K562 (cell line): ENCODE results near the gene ALDH16A1. TPM values are rescaled to one million over a fixed set of nuclear protein-coding genes. Genes with fewer than 3 reads are reported as not detected.

Experiments used
- ARID4B ChIP-seq: sonication (generic); formaldehyde crosslinking; IDR thresholded peaks from 2 replicates; pipeline ENCODE4 v1.8.0; 2022; ENCODE audit warnings: mild to moderate bottlenecking, missing genetic modification reagents
- ATF4 ChIP-seq: fragments of 450-650 bp; formaldehyde crosslinking; IDR thresholded peaks from 2 replicates; pipeline ENCODE4 v1.4.0; 2022; ENCODE audit warnings: mild to moderate bottlenecking, moderate library complexity
- BHLHE40 ChIP-seq: IDR thresholded peaks from 2 replicates; pipeline ENCODE4 v1.6.1; 2011; ENCODE audit warnings: low read length, improper control_type of control experiment
- FOXJ3 ChIP-seq: sonication (generic); formaldehyde crosslinking; IDR thresholded peaks from 2 replicates; pipeline ENCODE4 v1.4.0; 2020; ENCODE audit warnings: mild to moderate bottlenecking, missing genetic modification reagents
- IFI16 ChIP-seq: fragments of 250-450 bp; sonication (Bioruptor Pico); IDR thresholded peaks from 2 replicates; pipeline ENCODE4 v2.1.2; 2022; ENCODE audit warnings: mild to moderate bottlenecking, inconsistent platforms
- MIER1 ChIP-seq: fragments of 450-650 bp; IDR thresholded peaks from 2 replicates; pipeline ENCODE4 v1.6.1; 2016; ENCODE audit warnings: antibody characterized with exemption, mild to moderate bottlenecking, low read depth
- NFYB ChIP-seq: IDR thresholded peaks from 2 replicates; pipeline ENCODE4 v1.6.1; 2011; ENCODE audit warnings: mild to moderate bottlenecking, moderate library complexity; ENCODE audit not compliant: insufficient read length; ENCODE audit errors: extremely low read depth
- PRPF4 ChIP-seq: fragments of 200-400 bp; formaldehyde crosslinking; IDR thresholded peaks from one replicate; pipeline ENCODE4 v1.6.1; 2017; ENCODE audit warnings: low read length, low read depth, mild to moderate bottlenecking; ENCODE audit not compliant: insufficient read depth, poor library complexity, severe bottlenecking
- RAD51 ChIP-seq: fragments of 450-650 bp; IDR thresholded peaks from 2 replicates; pipeline ENCODE4 v1.7.1; 2016; ENCODE audit warnings: low read depth, mild to moderate bottlenecking, borderline replicate concordance
- SLC30A9 ChIP-seq: fragments of 250-450 bp; sonication (Bioruptor Pico); IDR thresholded peaks from 2 replicates; pipeline ENCODE4 v1.8.0; 2022; ENCODE audit warnings: mild to moderate bottlenecking, moderate library complexity
- SMAD2 ChIP-seq: fragments of 150-350 bp; IDR thresholded peaks from 2 replicates; pipeline ENCODE4 v1.6.1; 2014; ENCODE audit warnings: low read depth, mild to moderate bottlenecking, low read length
- SMARCB1 ChIP-seq: IDR thresholded peaks from 2 replicates; pipeline ENCODE4 v1.6.1; 2011; ENCODE audit warnings: improper control_type of control experiment, low read depth; ENCODE audit not compliant: insufficient read length
- TAF15 ChIP-seq: fragments of 200-400 bp; formaldehyde crosslinking; IDR thresholded peaks from 2 replicates; pipeline ENCODE4 v1.6.1; 2017; ENCODE audit warnings: mild to moderate bottlenecking, low read depth, low read length, moderate library complexity
- TARDBP ChIP-seq: fragments of 450-650 bp; IDR thresholded peaks from 2 replicates; pipeline ENCODE4 v1.6.1; 2016
- ZBTB5 ChIP-seq: fragments of 450-650 bp; IDR thresholded peaks from 2 replicates; pipeline ENCODE4 v1.6.1; 2017; ENCODE audit warnings: antibody characterized with exemption
- ZNF165 ChIP-seq: fragments of 250-450 bp; sonication (Bioruptor Pico); IDR thresholded peaks from 2 replicates; pipeline ENCODE4 v1.4.0; 2020; ENCODE audit warnings: borderline replicate concordance
- ZNF280A ChIP-seq: fragments of 450-650 bp; IDR thresholded peaks from 2 replicates; pipeline ENCODE4 v1.6.1; 2018; ENCODE audit warnings: mild to moderate bottlenecking, low read depth; ENCODE audit not compliant: partially characterized antibody
- polyA plus RNA-seq, 8 experiments: library from polyadenylated mRNA; depleted of rRNA in 4 of 8; stranded (reverse) in 5 of 8; unstranded in 3 of 8; fragments of >200 nt; fragmentation: Nextera tagmentation in 2 of 8; fragmentation: Illumina TruSeq in 1 of 8; extraction: Ambion mirVana in 2 of 8; extraction: Trizol in 1 of 8; gene quantifications; 2 replicates each; pipeline versions ENCODE4 v1.2.1 to v1.2.3, GENCODE V29; 2011 to 2014; ENCODE audit warnings: inconsistent platforms in 1 of 8, missing spikeins in 1 of 8
- total RNA-seq, 7 experiments: library from RNA; depleted of rRNA in 6 of 7; stranded (reverse); fragments of >200 nt in 6 of 7; fragmentation: Illumina TruSeq in 2 of 7; extraction: Trizol in 2 of 7; gene quantifications; 2 replicates each; pipeline versions ENCODE4 v1.2.1 to v1.2.3, GENCODE V29; 2011 to 2021; ENCODE audit warnings: low replicate concordance in 1 of 7

Gene ALDH16A1
- total and polyA plus RNA-seq, 9 of the 15 experiments (the other 6 are each of a cell fraction or from before 2014, with no cell fraction given), result 2.2 to 52.2 (median 7.6) TPM

GRCh38 chr19:49453013-49453756 is at the start of gene ALDH16A1 (continued):
- TF ChIP-seq ARID4B (CRISPR knock-in tag), result no peak; the same call in 1 of the 2 replicates
- no peak for TF ChIP-seq ATF4 (CRISPR knock-in tag)
- TF ChIP-seq SMAD2, result no peak
- no peak for TF ChIP-seq ZNF165 (CRISPR knock-in tag)
- no peak for TF ChIP-seq ZBTB5
- no peak for TF ChIP-seq SMARCB1
- TF ChIP-seq PRPF4, result no peak
- peak; percentile 91 for TF ChIP-seq RAD51
- peak; percentile 71 for TF ChIP-seq NFYB
- no peak for TF ChIP-seq TAF15
- 0 out of 2 replicates have a peak, but pooled peaks have one; percentile 63 for TF ChIP-seq TARDBP
- TF ChIP-seq IFI16, result no peak
- no peak for TF ChIP-seq ZNF280A
- TF ChIP-seq FOXJ3 (CRISPR knock-in tag), result no peak
- TF ChIP-seq MIER1, result no peak
- TF ChIP-seq BHLHE40, result peak; percentile 11; the same call in 1 of the 2 replicates
- TF ChIP-seq SLC30A9 (CRISPR knock-in tag), result no peak
